Stimulated activated CD4-positive, alpha-beta T cell treated with anti-CD3 and anti-CD28 coated beads, Interleukin-12 subunit alpha, Interleukin-12 subunit beta, amount 100 ng/mL, for 4 hours (primary cell): ENCODE measurements around the gene KBTBD4.
A peak's percentile ranks its signal among the peaks of the same experiment; 100 is the strongest.
"Not testable (repeated sequence)": the region's sequence is repeated elsewhere in the genome, so short reads cannot be mapped to it uniquely, and the experiment has no call there.

Experiments
- DNase-seq: peaks from one replicate; pipeline ENCODE4 v3.0.0-alpha.2; 2020

Gene KBTBD4

DNA sequence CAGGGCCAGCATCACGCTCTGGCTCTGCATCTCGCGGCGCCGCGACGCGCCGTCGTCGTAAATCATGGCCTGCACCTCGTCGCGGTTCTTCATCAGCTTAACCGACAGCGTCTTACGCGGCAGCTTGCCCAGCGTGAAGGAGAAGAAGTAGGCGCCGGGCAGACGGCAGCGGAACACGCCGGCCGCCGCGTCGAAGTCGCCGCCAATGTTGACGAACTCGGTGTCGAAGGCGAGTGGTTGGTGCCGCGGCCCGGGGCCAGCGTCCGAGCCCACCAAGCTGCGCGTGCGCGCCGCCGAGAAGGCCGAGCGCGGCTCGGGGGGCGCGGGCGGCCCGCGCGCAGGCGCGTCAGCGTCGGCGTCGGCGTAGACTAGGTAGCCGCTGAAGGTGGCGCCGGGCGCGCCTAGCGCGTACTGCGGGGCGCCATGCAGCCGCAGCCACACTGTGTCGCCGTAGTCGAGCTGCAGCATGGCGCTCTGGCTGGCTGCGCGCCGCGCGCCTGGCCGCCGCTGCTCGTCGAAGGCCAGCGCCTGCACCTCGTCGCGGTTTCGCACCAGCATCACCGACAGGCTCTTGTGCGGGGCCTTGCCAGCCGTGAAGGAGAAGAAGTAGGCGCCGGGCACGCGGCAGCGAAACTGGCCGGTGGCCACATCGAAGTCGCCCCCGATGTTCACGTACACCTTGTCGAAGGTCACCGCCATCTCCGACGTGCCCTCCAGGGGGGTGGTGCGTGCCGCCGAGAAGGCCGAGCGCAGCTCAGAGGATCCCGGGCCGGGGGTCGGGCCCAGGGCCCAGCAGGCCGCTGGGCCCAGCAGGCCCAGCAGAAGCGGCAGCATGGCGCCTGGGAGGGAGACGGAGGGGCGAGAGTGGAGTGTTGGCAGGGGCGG lies 11.4 kb upstream of the KBTBD4 start:
- DNase-seq, result no peak

GRCh38 chr11:47589584-47589976 lies 10.8 kb upstream of the KBTBD4 start:
- no peak for DNase-seq

GRCh38 chr11:47589118-47589517 lies 10.3 kb upstream of the KBTBD4 start:
- DNase-seq, result no peak

- DNase-seq, result no peak
Observed at GRCh38 chr11:47587723-47588326, 9.1 kb upstream of the KBTBD4 start.

DNA sequence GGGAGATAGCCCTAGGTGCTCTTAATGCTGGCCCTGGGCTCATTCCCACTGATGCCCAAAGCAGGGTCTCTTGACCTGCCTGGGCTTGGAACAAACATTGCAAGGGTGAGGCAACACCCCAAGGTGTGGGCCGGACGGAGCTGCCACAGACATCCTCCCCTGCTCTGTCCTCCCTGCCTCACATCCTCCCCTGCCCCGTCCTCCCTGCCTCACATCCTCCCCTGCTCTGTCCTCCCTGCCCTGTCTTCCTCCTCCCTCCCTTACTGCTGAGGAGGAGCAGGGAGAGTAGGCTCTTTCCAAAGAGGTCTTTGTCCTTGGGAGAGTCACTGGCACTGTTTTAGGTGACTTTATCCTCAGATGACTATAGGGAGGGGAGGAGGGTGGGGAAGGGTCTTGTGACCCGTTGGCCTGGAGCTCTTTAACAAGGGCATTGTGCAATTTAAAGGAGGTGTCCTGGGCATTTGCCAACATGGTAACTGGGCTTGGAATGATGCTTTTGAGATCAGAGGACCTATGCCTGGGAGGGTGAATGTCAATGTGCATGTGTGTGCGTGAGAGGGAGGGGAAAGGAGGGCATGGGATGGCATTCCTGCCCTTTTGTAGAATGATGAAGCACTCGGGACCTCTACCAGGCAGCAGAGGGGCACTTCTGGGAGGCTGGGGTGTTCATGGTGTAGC lies 8.4 kb upstream of the KBTBD4 start:
- no peak for DNase-seq

DNA sequence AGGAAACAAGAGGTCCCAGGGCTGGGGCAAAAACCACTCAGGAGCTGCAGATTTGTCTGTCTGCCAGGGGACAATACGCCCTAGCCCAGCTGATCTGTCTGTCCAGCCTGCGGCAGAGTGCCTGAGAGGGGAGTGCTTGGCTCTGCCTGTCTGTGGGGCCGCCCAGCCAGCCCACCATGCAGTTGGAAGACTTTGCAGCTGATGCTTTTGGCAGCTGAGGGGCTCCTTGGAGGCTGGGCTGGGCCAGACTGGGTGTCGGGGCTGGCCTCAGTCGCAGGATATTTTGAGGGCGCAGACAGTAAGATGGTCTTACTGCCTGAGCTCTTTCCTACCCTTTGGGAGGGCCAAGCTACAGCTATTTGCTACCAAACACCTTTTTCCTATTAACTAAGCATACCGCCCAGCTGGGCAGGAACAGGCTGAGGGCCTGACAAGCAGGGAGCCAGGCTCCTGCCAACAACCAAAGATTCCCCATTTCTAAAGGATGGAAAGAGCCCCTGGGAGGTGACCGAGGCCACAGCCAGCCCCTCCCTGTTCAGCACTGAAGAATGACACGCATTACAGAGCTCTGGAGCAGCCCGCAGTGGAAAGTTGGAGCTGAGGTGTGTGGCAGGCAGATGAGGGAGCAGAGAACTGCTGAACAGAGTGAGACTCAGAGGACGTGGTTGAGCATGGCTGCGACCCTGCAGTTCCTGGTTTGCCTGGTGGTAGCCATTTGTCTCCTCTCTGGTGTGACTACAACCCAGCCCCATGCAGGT lies 7.5 kb upstream of the KBTBD4 start, which contains the start of gene FAM180B:
Gene FAM180B (plus strand): TSS at position 581 of the 758 bp plus-strand sequence. CDS start 91 bp downstream, at position 672.
- no peak for DNase-seq

DNA sequence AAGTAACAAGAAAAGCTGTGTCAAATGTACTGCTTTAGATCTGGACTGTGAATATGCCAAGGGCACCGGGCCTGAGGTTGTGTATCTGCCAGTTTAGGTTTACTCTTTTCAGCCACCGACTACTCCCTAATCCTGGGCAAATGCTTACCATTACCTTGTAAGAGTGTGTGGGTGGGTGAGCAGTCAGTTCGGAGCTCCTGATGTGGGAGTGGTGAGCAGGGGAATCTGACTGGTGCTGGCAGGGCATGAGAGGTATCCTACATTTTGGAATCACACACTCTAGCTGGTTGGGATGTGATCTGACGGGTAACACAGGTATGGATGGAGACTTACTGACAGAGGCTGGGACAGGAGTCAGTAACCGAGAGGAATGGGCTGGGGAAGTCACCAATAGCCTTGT lies 5.1 kb upstream of the KBTBD4 start:
- no peak for DNase-seq

GRCh38 chr11:47577460-47578041 lies 1.2 kb downstream of the KBTBD4 start:
- DNase-seq, result no peak

DNA sequence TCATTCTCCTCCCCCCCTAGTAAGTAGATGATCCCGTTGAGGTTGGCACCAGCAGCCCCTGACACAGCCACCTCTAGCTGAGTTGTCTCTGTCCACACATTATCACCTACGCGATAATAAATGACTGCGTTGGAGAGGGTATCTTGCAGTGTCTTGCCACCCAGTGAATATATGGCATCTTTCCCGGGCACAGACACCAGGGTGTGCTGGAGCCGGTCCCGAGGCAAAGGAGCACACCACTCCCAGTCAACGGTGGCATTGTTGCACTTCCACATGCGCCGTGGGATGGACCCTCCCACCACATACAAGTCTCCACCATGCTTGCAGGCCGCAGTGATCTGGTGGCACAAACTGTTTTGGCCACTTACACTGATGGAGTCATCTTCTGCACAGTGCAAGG lies 5.4 kb downstream of the KBTBD4 start:
- DNase-seq, result no peak

GRCh38 chr11:47572715-47573255 lies 6.0 kb downstream of the KBTBD4 start:
- no peak for DNase-seq

GRCh38 chr11:47571895-47572294 lies 6.9 kb downstream of the KBTBD4 start:
- no peak for DNase-seq

- no peak for DNase-seq
Observed at GRCh38 chr11:47571357-47571729, 7.4 kb downstream of the KBTBD4 start.

GRCh38 chr11:47570651-47571356 lies 8.0 kb downstream of the KBTBD4 start:
- no peak for DNase-seq

DNA sequence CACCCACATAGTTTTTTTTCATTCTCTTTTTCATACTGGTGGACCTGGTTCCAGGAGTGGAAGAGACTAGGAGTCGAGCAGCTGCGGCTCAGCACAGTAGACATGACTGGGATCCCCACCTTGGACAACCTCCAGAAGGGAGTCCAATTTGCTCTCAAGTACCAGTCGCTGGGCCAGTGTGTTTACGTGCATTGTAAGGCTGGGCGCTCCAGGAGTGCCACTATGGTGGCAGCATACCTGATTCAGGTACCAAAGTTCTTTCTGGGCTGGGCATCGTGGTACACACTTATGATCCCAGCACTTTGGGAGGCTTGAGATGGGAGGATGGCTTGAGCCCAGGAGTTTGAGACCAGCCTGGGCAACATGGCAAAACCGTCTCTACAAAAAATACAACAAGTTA lies 9.1 kb downstream of the KBTBD4 start:
- DNase-seq, result no peak

DNA sequence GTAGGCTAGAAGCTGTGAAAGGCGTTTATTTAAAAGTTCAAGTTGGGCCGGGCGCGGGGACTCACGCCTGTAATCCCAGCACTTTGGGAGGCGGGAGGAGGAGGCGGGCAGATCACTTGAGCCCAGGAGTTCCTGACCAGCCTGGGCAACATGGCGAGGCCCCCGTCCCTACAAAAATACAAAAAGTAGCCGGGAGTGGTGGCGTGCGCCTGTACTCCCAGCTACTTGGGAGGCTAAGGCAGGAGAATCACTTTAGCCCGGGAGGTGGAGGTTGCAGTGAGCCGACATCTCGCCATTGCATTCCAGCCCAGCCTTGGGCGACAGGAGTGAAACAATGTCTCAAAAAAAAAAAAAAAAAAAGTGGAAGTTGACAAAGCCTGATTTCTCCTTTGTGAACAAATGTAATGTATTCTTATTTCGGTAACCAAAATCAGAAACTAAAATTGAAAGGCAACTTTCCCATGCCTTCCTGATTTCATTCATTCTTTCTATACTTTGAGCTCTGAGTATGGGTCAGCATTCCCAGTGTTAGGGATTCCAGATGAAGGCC lies 12.5 kb downstream of the KBTBD4 start:
- DNase-seq, result no peak

GRCh38 chr11:47565340-47566148 lies 13.2 kb downstream of the KBTBD4 start, which contains the start of gene PTPMT1:
PTPMT1 (plus strand) TSS chr11:47565599; CDS start chr11:47565623, 24 bp downstream.
- DNase-seq, result peak; percentile 64

DNA sequence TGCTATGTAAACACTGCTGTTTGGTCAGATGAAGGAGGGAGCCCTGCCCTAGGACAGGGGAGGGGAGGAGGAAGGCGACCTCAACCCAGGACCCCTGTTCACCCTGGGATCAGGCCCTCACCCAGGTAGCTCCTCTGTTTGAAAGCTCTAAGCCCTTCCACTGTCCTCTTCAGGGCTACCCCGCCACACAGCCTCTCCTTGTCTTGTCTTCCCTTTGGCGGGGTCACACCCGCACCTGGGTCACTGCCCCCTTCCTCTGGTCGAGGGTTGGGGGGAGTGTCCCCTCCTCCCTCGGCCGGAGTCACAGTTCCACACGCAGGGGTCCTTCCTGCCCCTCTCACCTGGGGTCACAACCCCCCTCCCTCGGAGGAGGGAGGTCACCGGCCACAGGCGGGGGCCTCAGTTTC lies 13.8 kb downstream of the KBTBD4 start:
- DNase-seq, result no peak

GRCh38 chr11:47564366-47564765 lies 14.4 kb downstream of the KBTBD4 start:
- DNase-seq, result not testable (repeated sequence)

DNA sequence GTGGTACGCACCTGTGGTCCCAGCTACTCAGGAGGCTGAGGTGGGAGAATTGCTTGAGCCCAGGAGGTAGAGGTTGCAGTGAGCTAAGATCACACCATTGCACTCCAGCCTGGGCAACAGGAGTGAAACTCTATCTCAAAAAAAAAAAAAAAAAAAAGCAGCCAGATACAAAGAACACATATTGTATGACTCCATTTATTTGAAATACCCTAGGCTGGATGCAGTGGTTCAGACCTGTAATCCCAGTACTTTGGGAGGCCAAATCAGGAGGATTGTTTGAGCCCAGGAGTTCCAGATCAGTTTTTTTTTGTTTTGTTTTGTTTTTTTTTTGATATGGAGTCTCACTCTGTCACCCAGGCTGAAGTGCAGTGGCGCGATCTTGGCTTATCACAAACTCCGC lies 16.4 kb downstream of the KBTBD4 start:
- not testable (repeated sequence) for DNase-seq

DNA sequence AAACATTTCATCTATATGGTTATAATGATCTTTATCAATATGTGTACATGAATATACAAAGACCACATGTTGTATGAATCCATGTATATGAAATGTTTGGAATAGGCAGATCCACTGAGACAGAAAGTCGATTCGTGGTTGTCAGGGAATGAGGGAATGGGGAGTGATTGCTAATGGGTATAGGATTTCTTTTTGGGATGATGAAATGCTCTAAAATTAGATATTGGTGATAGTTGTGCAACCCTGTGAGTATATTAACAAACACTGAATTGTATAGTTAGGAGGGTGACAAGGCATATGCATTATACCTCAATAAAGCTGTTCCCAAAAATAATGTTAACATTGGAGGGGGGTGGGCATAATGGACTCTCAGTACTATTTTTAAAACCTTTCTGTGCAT lies 18.3 kb downstream of the KBTBD4 start:
- no peak for DNase-seq
